SK-N-SH (cell line): ENCODE measurements around the gene LAMTOR4. TPM values are rescaled to one million over a fixed set of nuclear protein-coding genes. Genes with fewer than 3 reads are reported as not detected.
A peak's percentile ranks its signal among the peaks of the same experiment; 100 is the strongest.

ENCODE experiments used
- CTCF ChIA-PET: fragments of 300-600, 350-600 bp; formaldehyde crosslinking; extraction: SDS; loops from one replicate; lab custom pipeline; 2021; lab: Yijun Ruan, JAX
- POLR2A ChIA-PET: fragments of 350-600 bp; sonication (Branson Sonifier 250); formaldehyde crosslinking; extraction: SDS; loops from one replicate; lab custom pipeline; 2020; ENCODE audit warnings: antibody characterized with exemption, inconsistent platforms; lab: Yijun Ruan, JAX
- DNase-seq: peaks from one replicate; pipeline ENCODE4 v3.0.0; 2012
- H2AFZ ChIP-seq: fragments of 200-600 bp; sonication (generic); 2 replicates; pipeline ENCODE4 v1.8.1; 2016; ENCODE audit warnings: antibody characterized with exemption, mild to moderate bottlenecking, low read depth
- H3F3A ChIP-seq: fragments of 200-600 bp; sonication (generic); replicated peaks from 2 replicates; pipeline ENCODE3; 2016; ENCODE audit warnings: antibody characterized with exemption, mild to moderate bottlenecking; ENCODE audit not compliant: insufficient read depth
- H3K27ac ChIP-seq, 2 experiments: fragments of 200-500 bp in 1 of 2; fragments of 200-600 bp in 1 of 2; sonication (Bioruptor generic) in 1 of 2; sonication (generic), shearing (Covaris generic) in 1 of 2; 2 replicates each; pipeline versions ENCODE4 v1.5.1 to v1.6.1; 2014 to 2016; ENCODE audit warnings: low read depth in 2 of 2, inconsistent platforms in 1 of 2, low read length in 1 of 2, mild to moderate bottlenecking in 1 of 2, mixed read lengths in 1 of 2
- H3K27me3 ChIP-seq: fragments of 200-600 bp; sonication (generic), shearing (Covaris generic); 2 replicates; pipeline ENCODE4 v1.6.1; 2016; ENCODE audit warnings: mixed run types; ENCODE audit not compliant: insufficient read depth
- H3K36me3 ChIP-seq, 2 experiments: fragments of 200-500 bp in 1 of 2; fragments of 200-600 bp in 1 of 2; sonication (Bioruptor generic) in 1 of 2; sonication (generic) in 1 of 2; replicated peaks in 1 of 2; 2 replicates each; pipeline versions ENCODE3 to v1.5.1; 2014 to 2016; ENCODE audit warnings: low read length in 1 of 2, mild to moderate bottlenecking in 1 of 2; ENCODE audit not compliant: insufficient read depth in 2 of 2, control insufficient read depth in 1 of 2
- H3K4me1 ChIP-seq, 2 experiments: fragments of 200-500 bp in 1 of 2; fragments of 200-600 bp in 1 of 2; sonication (Bioruptor generic) in 1 of 2; sonication (generic), shearing (Covaris generic) in 1 of 2; 2 replicates each; pipeline versions ENCODE4 v1.5.1 to v1.6.1; 2014 to 2016; ENCODE audit warnings: low read depth in 1 of 2, low read length in 1 of 2, mixed run types in 1 of 2; ENCODE audit not compliant: insufficient read depth in 2 of 2, control insufficient read depth in 1 of 2
- H3K4me2 ChIP-seq: fragments of 200-600 bp; sonication (generic), shearing (Covaris generic); 2 replicates; pipeline ENCODE4 v1.6.1; 2017; ENCODE audit warnings: mixed run types
- H3K4me3 ChIP-seq, 2 experiments: fragments of 200-500 bp in 1 of 2; fragments of 200-600 bp in 1 of 2; sonication (Bioruptor generic) in 1 of 2; sonication (generic), shearing (Covaris generic) in 1 of 2; 2 replicates each; pipeline versions ENCODE4 v1.5.1 to v1.8.1; 2014 to 2016; ENCODE audit warnings: low read depth in 2 of 2, inconsistent platforms in 1 of 2, low read length in 1 of 2, mild to moderate bottlenecking in 1 of 2, mixed read lengths in 1 of 2, moderate library complexity in 1 of 2
- H3K79me2 ChIP-seq: fragments of 200-600 bp; sonication (generic); 2 replicates; pipeline ENCODE4 v1.8.1; 2017; ENCODE audit warnings: mild to moderate bottlenecking; ENCODE audit not compliant: insufficient read depth
- H3K9ac ChIP-seq: fragments of 200-600 bp; sonication (generic); 2 replicates; pipeline ENCODE4 v1.6.1; 2017; ENCODE audit warnings: mixed run types
- H3K9me2 ChIP-seq: fragments of 200-600 bp; sonication (generic); 2 replicates; pipeline ENCODE4 v1.6.1; 2017; ENCODE audit warnings: mixed run types
- H3K9me3 ChIP-seq: fragments of 200-600 bp; sonication (generic); 2 replicates; pipeline ENCODE4 v1.6.1; 2017; ENCODE audit warnings: mixed run types, mild to moderate bottlenecking, moderate library complexity
- H4K20me1 ChIP-seq: fragments of 200-600 bp; sonication (generic); 2 replicates; pipeline ENCODE4 v1.6.1; 2017; ENCODE audit warnings: mild to moderate bottlenecking, mixed run types; ENCODE audit not compliant: insufficient read depth
- ELF1 ChIP-seq: IDR thresholded peaks from 2 replicates; pipeline ENCODE4 v1.4.0; 2012
- EP300 ChIP-seq, 2 experiments: IDR thresholded peaks; 2 replicates each; pipeline versions ENCODE4 v1.4.0 to v1.6.1; 2012; ENCODE audit warnings: borderline replicate concordance in 1 of 2, low read depth in 1 of 2, low read length in 1 of 2
- POLR2AphosphoS5 ChIP-seq: IDR thresholded peaks from 2 replicates; pipeline ENCODE4 v1.6.1; 2012; ENCODE audit warnings: low read depth, low read length
- RXRA ChIP-seq: IDR thresholded peaks from 2 replicates; pipeline ENCODE4 v1.4.0; 2012; ENCODE audit warnings: low read depth, mild to moderate bottlenecking, borderline replicate concordance
- SMC3 ChIP-seq: IDR thresholded peaks from 2 replicates; pipeline ENCODE4 v1.6.1; 2012; ENCODE audit warnings: low read depth, low read length, improper control_type of control experiment
- TAF1 ChIP-seq: IDR thresholded peaks from 2 replicates; pipeline ENCODE4 v1.6.1; 2012; ENCODE audit warnings: low read depth, mild to moderate bottlenecking, low read length, moderate library complexity, borderline replicate concordance
- TEAD4 ChIP-seq: IDR thresholded peaks from 2 replicates; pipeline ENCODE4 v1.4.0; 2012; ENCODE audit warnings: mild to moderate bottlenecking, borderline replicate concordance; ENCODE audit not compliant: insufficient read depth
- USF2 ChIP-seq: fragments of 150-350 bp; IDR thresholded peaks from 2 replicates; pipeline ENCODE4 v1.6.1; 2017; ENCODE audit warnings: antibody characterized with exemption, low read length, low read depth, borderline replicate concordance
- WGBS: methylation state at CpG from one replicate; pipeline ENCODE4 v1.1.6; 2017; ENCODE audit warnings: low lambda C conversion rate; 5-methylcytosine and 5-hydroxymethylcytosine counted together
- polyA plus RNA-seq, 3 experiments: library from polyadenylated mRNA; depleted of rRNA; stranded (reverse); fragments of >200 nt; gene quantifications; 2 replicates each; pipeline ENCODE4 v1.2.3, GENCODE V29; 2012
- TF ChIP-seq, protein P1 (sequence below): fragments of 150-350 bp; IDR thresholded peaks from 2 replicates; pipeline ENCODE4 v1.6.1; 2016; ENCODE audit warnings: mild to moderate bottlenecking, low read depth, low read length
- TF ChIP-seq, protein P2 (sequence below): IDR thresholded peaks from 2 replicates; pipeline ENCODE4 v1.4.0; 2012; ENCODE audit warnings: low read depth

Gene LAMTOR4
- polyA plus RNA-seq, 1 of the 3 experiments (the other 2 are of a cell fraction) = 630 TPM

- H3K4me1 ChIP-seq = peaks cover 5 to 7% of the 10 kb centered on the region in 2 experiments; a peak in 2 of 4 replicates
- 93% methylated on average over 2 of the region's 2 CpGs for WGBS
- no peaks in the 10 kb centered on the region for H3K9me3 ChIP-seq
- no peak overlapping the region for H3K4me3 ChIP-seq
- no peaks in the 10 kb centered on the region for H4K20me1 ChIP-seq
- no peak overlapping the region for H3K4me2 ChIP-seq
- H3K9ac ChIP-seq = no peak overlapping the region
- H2AFZ ChIP-seq = no peak overlapping the region
- peaks cover 12% of the 10 kb centered on the region for H3F3A ChIP-seq
- H3K36me3 ChIP-seq = peaks cover 0 to 13% of the 10 kb centered on the region in 2 experiments
- H3K27me3 ChIP-seq = no peaks in the 10 kb centered on the region
- no peak for DNase-seq
- H3K27ac ChIP-seq = no peak overlapping the region
- POLR2A ChIA-PET = no interaction called here
- no peaks in the 10 kb centered on the region for H3K9me2 ChIP-seq
- CTCF ChIA-PET = interaction anchor here (0.8 to 6.5 kb wide), 6 partner anchors 16 to 168 kb away, joined by 3 to 73 read pairs (median 3); no protein-coding TSS in a partner anchor
- peaks cover 33% of the 10 kb centered on the region for H3K79me2 ChIP-seq
- TF ChIP-seq ELF1 = no peak
- TF ChIP-seq, protein P1, sequence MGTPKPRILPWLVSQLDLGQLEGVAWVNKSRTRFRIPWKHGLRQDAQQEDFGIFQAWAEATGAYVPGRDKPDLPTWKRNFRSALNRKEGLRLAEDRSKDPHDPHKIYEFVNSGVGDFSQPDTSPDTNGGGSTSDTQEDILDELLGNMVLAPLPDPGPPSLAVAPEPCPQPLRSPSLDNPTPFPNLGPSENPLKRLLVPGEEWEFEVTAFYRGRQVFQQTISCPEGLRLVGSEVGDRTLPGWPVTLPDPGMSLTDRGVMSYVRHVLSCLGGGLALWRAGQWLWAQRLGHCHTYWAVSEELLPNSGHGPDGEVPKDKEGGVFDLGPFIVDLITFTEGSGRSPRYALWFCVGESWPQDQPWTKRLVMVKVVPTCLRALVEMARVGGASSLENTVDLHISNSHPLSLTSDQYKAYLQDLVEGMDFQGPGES = no peak
- TF ChIP-seq EP300 (IDR thresholded peaks at IDR 0.05; ENCODE audit: borderline replicate concordance in 1 of 2, low read depth in 1 of 2, low read length in 1 of 2) = no peak
- no peak for TF ChIP-seq USF2
- no peak for TF ChIP-seq POLR2AphosphoS5
- TF ChIP-seq TAF1 = no peak
- no peak for TF ChIP-seq SMC3
- TF ChIP-seq TEAD4 = no peak
Measured at GRCh38 chr7:100147278-100147677, 1.4 kb upstream of the LAMTOR4 start.

DNA sequence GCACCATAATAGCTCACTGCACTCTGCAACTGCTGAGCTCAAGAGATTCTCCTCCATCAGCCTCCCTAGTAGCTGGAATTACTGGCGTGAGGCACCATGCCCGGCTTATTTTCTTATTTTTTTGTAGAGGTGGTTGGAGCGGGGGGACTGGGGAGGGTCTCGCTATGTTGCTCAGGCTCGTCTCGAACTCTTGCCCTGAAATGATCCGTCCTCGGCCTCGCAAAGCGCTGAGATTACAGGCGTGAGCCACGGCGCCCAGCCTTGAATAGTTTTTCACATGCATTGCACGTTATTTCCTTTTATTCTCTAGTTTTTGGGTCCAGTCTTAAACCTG, 526 bp upstream of the LAMTOR4 start:
- peaks cover 41% of the 10 kb centered on the region for H3K79me2 ChIP-seq
- peaks cover 2 to 21% of the 10 kb centered on the region in 2 experiments for H3K36me3 ChIP-seq
- TF ChIP-seq EP300 (IDR thresholded peaks at IDR 0.05; ENCODE audit: borderline replicate concordance in 1 of 2, low read depth in 1 of 2, low read length in 1 of 2) (0 out of 4 replicates have a peak, but pooled peaks of 1 of the 2 experiments have one; percentile 16), RXRA (no peak)
- TF ChIP-seq, protein P2, sequence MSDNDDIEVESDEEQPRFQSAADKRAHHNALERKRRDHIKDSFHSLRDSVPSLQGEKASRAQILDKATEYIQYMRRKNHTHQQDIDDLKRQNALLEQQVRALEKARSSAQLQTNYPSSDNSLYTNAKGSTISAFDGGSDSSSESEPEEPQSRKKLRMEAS = no peak
- H4K20me1 ChIP-seq = no peaks in the 10 kb centered on the region
- H3K27ac ChIP-seq = peak overlapping the region; percentile 27 to 80; a peak in 3 of 4 replicates
- H3K4me2 ChIP-seq = peak overlapping the region; percentile 52
- peaks cover 16% of the 10 kb centered on the region for H3F3A ChIP-seq
- peaks cover 5 to 7% of the 10 kb centered on the region in 2 experiments; a peak in 2 of 4 replicates for H3K4me1 ChIP-seq
- ChIA-PET POLR2A (interaction anchor here (0.5 to 3.6 kb wide), 10 partner anchors 10 to 280 kb away, joined by 3 to 25 read pairs (median 5); partner anchors contain the start of genes AP4M1, GAL3ST4, MBLAC1 and MCM7), CTCF (interaction anchor here (0.8 to 6.5 kb wide), 7 partner anchors 10 to 154 kb away, joined by 3 to 73 read pairs (median 5); partner anchors contain the start of gene TRAPPC14)
- H3K9me2 ChIP-seq = no peaks in the 10 kb centered on the region
- DNase-seq = no peak
- 45% methylated on average over 14 of the region's 14 CpGs for WGBS
- H3K4me3 ChIP-seq = peak overlapping the region; percentile 26 to 29
- peak overlapping the region; percentile 13; the same call in 1 of the 2 replicates for H3K9ac ChIP-seq
- peak overlapping the region; percentile 94; the same call in 1 of the 2 replicates for H2AFZ ChIP-seq
- H3K27me3 ChIP-seq = no peaks in the 10 kb centered on the region
- H3K9me3 ChIP-seq = no peaks in the 10 kb centered on the region
